Tongue (tissue), 3 donors: ENCODE measurements around the gene SMCHD1. TPM values are rescaled to one million over a fixed set of nuclear protein-coding genes. Genes with fewer than 3 reads are reported as not detected.
A peak's percentile ranks its signal among the peaks of the same experiment; 100 is the strongest.

ENCODE experiments used
- DNase-seq: peaks from one replicate; pipeline ENCODE4 v3.0.0-alpha.2; 2015
- small RNA-seq: library from RNA; depleted of rRNA; stranded (forward); fragments of <200 nt; gene quantifications from one replicate; pipeline ENCODE3, GENCODE V24; 2014; ENCODE audit warnings: low replicate concordance
- total RNA-seq: library from RNA; depleted of rRNA; stranded (reverse); fragments of >200 nt; gene quantifications from one replicate; pipeline ENCODE4 v1.2.3, GENCODE V29; 2014

SMCHD1 gene
- total RNA-seq, 1 donor from 2014 or later = 143 TPM

DNA sequence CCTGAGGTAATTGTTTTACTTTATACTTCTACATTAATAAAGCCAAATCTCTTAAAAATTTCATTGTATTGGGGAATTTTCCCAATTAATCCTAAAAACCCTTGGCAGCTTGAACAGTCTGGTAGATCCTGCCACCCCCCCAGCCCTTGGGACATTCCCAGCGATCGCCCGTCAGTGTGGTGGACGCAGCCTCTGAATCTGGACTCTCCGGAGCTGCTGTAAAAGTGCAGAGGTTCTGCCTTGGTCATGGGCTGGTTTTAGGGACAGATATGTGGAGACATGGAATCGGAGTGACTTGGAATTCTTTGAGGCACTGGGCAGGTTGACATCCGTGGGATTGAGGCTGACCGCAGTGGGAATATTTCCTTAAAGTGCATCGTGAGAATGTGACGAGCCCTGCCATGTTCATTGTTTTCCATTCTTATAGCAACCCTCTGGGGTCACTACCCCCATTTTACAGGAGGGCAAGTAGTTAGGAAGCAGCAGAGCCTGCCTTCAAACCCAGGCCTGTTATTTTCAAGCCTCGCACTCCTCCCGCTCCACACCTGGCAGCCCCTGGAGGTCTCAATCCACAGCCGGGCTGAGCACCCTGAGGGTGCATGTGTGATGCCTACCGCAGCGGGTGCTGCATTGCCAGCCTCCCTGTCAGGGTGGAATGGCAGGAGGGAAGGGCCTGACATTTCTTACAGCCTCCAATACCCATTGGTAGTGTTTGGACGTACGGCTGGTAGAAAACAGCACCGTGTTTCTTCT, 197.8 kb downstream of the SMCHD1 start:
- no peak for DNase-seq

GRCh38 chr18:2853926-2854664, 198.6 kb downstream of the SMCHD1 start:
- DNase-seq = peak; percentile 63

Small RNA genes lying within 50 kb of the gene (small RNA-seq; reads per million reads assigned to genes)
- not detected for gene RF00019
- gene RNU6-340P = not detected

Other genes with a start within 250 kb of the SMCHD1 start
- 12.2 TPM for gene METTL4, start 84.2 kb upstream of the SMCHD1 start, total RNA-seq
- gene NDC80, start 84.2 kb upstream of the SMCHD1 start, total RNA-seq = 9.4 TPM
- 27.9 TPM for gene EMILIN2, start 191.3 kb downstream of the SMCHD1 start, total RNA-seq